Activated CD8-positive, alpha-beta T cell treated with anti-CD3 and anti-CD28 coated beads, Interleukin-2, amount 10 ng/mL, durations not matched to agents 7 days and 5 days (primary cell): Measurements from ENCODE around the gene PDE6D. TPM values are rescaled to one million over a fixed set of nuclear protein-coding genes. Genes with fewer than 3 reads are reported as not detected.

Experiments
- ATAC-seq: fragments of 150-1000 bp; cut with Tn5 transposase; one replicate; pipeline ENCODE4 v1.10.0; 2021; ENCODE audit warnings: moderate library complexity
- CTCF ChIA-PET: fragments of 350-600 bp; sonication (Branson Sonifier 250); formaldehyde crosslinking; loops from one replicate; lab custom pipeline; 2021; ENCODE audit warnings: antibody characterized with exemption; lab: Charles Lee
- POLR2A ChIA-PET: fragments of 350-600 bp; sonication (Branson Sonifier 250); formaldehyde crosslinking; loops from one replicate; lab custom pipeline; 2021; ENCODE audit warnings: antibody characterized with exemption; lab: Charles Lee
- DNase-seq: peaks from one replicate; pipeline ENCODE4 v3.0.0-alpha.2; 2020
- H3K27ac Mint-ChIP-seq: one replicate; pipeline ENCODE4 v1.8.0; 2021; ENCODE audit warnings: mild to moderate bottlenecking, mixed read lengths
- H3K27me3 Mint-ChIP-seq: one replicate; pipeline ENCODE4 v1.8.0; 2021; ENCODE audit warnings: low read depth, mixed read lengths
- H3K36me3 Mint-ChIP-seq: one replicate; pipeline ENCODE4 v1.8.0; 2021; ENCODE audit warnings: low read depth, mixed read lengths
- H3K4me1 Mint-ChIP-seq: one replicate; pipeline ENCODE4 v1.8.0; 2021; ENCODE audit warnings: low read depth, mixed read lengths
- H3K4me3 Mint-ChIP-seq: one replicate; pipeline ENCODE4 v1.8.0; 2021; ENCODE audit warnings: mild to moderate bottlenecking, mixed read lengths
- H3K9me3 Mint-ChIP-seq: one replicate; pipeline ENCODE4 v1.8.0; 2022; ENCODE audit warnings: mixed read lengths; ENCODE audit not compliant: insufficient read depth
- total RNA-seq, 2 experiments: library from RNA; stranded (reverse); gene quantifications; one replicate each; pipeline ENCODE4 v1.2.3, GENCODE V29; 2021

PDE6D gene
- total RNA-seq, 2 experiments from 2014 or later: 31.9 to 35.1 TPM

DNA sequence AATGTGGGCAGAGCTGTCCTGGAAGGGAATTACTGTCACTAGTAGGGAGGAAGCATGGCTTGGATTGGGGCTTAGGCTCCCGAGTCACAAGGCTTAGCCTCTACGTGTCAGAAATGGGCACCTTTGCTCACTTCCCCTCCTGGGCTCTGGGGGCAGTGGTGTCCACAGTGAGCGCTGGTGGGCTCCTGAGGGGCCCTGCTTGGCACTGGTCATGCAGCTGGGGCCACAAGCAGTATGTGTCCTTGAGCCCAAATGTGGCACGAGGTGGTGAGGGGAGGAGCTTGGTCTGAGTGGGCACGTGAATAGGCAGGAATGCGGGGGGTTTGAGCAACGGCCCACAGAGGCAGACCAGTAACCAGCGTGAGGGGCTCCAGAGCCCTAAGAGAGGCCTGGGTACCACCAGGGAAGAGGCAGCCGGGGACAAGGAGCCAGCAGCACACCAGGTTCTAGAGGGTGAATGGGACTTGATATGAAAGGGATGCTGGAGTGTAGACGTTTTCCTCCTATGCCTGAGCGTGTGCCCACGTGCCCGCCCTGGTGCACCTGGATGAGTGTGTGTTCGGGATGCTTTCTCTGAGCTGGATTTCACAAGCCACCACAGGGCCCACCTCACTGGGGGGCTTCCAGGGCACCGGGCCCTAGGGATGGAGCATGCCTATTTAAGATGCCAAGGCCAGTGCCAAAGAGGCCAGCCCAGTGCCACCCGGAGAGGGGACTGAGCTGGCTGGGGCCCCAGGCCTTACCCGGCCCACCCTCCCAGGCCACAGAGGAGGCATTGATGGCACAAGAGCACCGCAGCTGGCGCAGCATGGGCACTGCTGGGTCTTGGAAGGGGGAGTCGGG, 95.5 kb downstream of the PDE6D start:
- ATAC-seq: no peak
- Mint-ChIP-seq H3K4me3 (no peak overlapping the region), H3K27ac (no peak overlapping the region), H3K9me3 (no peaks in the 10 kb centered on the region), H3K27me3 (peaks cover 11% of the 10 kb centered on the region), H3K4me1 (peaks cover 17% of the 10 kb centered on the region), H3K36me3 (no peaks in the 10 kb centered on the region)
- DNase-seq: no peak
- POLR2A ChIA-PET: interaction anchor here (0.6 to 3.0 kb wide), 3 partner anchors 9 to 71 kb away, joined by 3 to 9 read pairs (median 5); no protein-coding TSS in a partner anchor
- CTCF ChIA-PET: interaction anchor here (1.0 to 27.4 kb wide), 10 partner anchors 10 to 84 kb away, joined by 3 to 648 read pairs (median 4); no protein-coding TSS in a partner anchor

GRCh38 chr2:231684314-231685223, 96.5 kb downstream of the PDE6D start:
- Mint-ChIP-seq H3K27ac (no peak overlapping the region), H3K4me3 (no peak overlapping the region), H3K27me3 (peaks cover 13% of the 10 kb centered on the region), H3K36me3 (no peaks in the 10 kb centered on the region), H3K4me1 (peaks cover 17% of the 10 kb centered on the region), H3K9me3 (no peaks in the 10 kb centered on the region)
- POLR2A ChIA-PET: interaction anchor here (0.6 to 3.0 kb wide), 4 partner anchors 8 to 70 kb away, joined by 5 to 16 read pairs (median 7); partner anchors contain the start of gene PTMA
- DNase-seq: no peak
- CTCF ChIA-PET: interaction anchor here (1.0 to 27.4 kb wide), 10 partner anchors 9 to 83 kb away, joined by 3 to 648 read pairs (median 4); no protein-coding TSS in a partner anchor
- no peak for ATAC-seq

GRCh38 chr2:231683292-231684235, 97.5 kb downstream of the PDE6D start:
- H3K36me3 Mint-ChIP-seq: no peaks in the 10 kb centered on the region
- H3K9me3 Mint-ChIP-seq: no peaks in the 10 kb centered on the region
- H3K27ac Mint-ChIP-seq: no peak overlapping the region
- H3K4me1 Mint-ChIP-seq: peaks cover 17% of the 10 kb centered on the region
- H3K27me3 Mint-ChIP-seq: peaks cover 16% of the 10 kb centered on the region
- DNase-seq: no peak
- CTCF ChIA-PET: interaction anchor here (1.0 to 27.4 kb wide), 6 partner anchors 8 to 120 kb away, joined by 3 to 648 read pairs (median 10); no protein-coding TSS in a partner anchor
- POLR2A ChIA-PET: interaction anchor here (1.2 to 3.0 kb wide), 4 partner anchors 20 to 69 kb away, joined by 3 to 16 read pairs (median 7); partner anchors contain the start of gene PTMA
- no peak for ATAC-seq
- no peak overlapping the region for H3K4me3 Mint-ChIP-seq

- Mint-ChIP-seq H3K4me1 (peaks cover 15% of the 10 kb centered on the region), H3K36me3 (no peaks in the 10 kb centered on the region), H3K9me3 (no peaks in the 10 kb centered on the region), H3K4me3 (no peak overlapping the region), H3K27ac (no peak overlapping the region), H3K27me3 (peaks cover 16% of the 10 kb centered on the region)
- ChIA-PET POLR2A (interaction anchor here (0.6 to 3.0 kb wide), 3 partner anchors 30 to 223 kb away, joined by 3 to 9 read pairs (median 3); no protein-coding TSS in a partner anchor), CTCF (interaction anchor here (1.0 to 27.4 kb wide), 5 partner anchors 7 to 119 kb away, joined by 3 to 648 read pairs (median 4); no protein-coding TSS in a partner anchor)
- ATAC-seq (no peak), DNase-seq (no peak)
Measured at GRCh38 chr2:231682603-231683291, 98.3 kb downstream of the PDE6D start.

Other genes with a start within 250 kb of the PDE6D start
- not detected for gene TEX44, start 188.4 kb downstream of the PDE6D start, total RNA-seq
- gene PTMA, start 72.8 kb downstream of the PDE6D start, total RNA-seq: 1,000 to 10,000 TPM; 1,769 to 1,842 TPM
- gene COPS7B, start 5.2 kb upstream of the PDE6D start, total RNA-seq: 10 to 100 TPM; 47.5 to 47.7 TPM
- gene NPPC, start 145.1 kb upstream of the PDE6D start, total RNA-seq: 1 to 10 TPM; 1.4 to 1.8 TPM
- gene DIS3L2, start 180.4 kb upstream of the PDE6D start, total RNA-seq: 10 to 100 TPM; 32.2 to 36.2 TPM